Stimulated activated naive CD4-positive, alpha-beta T cell (primary cell): ENCODE measurements around the gene KLHL26.
A peak's percentile ranks its signal among the peaks of the same experiment; 100 is the strongest.
"Not testable (repeated sequence)": the region's sequence is repeated elsewhere in the genome, so short reads cannot be mapped to it uniquely, and the experiment has no call there.

Source experiments
- DNase-seq, 6 experiments: peaks; one replicate each; lab custom pipeline; 2025; lab: John Stamatoyannopoulos, UW

Gene KLHL26

DNA sequence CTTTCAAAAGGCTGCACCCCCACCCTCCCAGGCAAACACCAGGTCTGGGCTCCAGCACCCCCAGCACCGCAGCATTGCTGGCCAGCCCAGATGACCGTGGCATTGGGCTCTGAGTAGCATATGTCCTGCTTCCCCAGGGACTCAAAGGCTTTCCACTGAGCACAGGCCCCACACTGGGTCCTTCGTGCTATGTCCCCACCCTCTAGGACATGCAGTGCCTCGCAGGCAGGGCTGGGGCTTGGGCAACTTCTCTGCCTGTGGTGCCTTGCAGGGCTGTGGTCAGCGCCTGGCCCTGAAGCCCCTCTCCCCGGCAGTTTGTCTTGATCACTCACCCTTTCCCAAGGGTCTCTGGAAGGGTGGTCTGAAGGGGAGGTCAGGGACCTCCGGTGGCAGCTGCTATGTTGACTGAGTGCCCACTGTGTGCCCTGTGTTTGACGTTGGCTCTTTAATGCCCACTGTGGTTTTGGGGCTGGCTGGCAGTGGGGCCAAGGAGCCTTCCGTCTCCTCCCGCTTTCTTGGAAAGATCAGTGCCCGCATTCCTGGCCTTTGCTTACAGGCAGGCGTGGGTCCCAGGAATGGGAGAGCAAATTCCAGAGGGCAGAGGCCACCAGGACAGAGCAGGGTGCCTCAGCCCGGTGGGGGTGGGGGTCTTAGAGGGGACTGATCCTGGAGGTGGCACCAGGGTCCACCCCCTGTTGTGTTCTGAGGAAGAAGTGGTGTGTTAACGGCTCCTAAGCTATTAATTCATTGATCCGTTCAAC lies 26.3 kb downstream of the KLHL26 start:
- no peak for DNase-seq

DNA sequence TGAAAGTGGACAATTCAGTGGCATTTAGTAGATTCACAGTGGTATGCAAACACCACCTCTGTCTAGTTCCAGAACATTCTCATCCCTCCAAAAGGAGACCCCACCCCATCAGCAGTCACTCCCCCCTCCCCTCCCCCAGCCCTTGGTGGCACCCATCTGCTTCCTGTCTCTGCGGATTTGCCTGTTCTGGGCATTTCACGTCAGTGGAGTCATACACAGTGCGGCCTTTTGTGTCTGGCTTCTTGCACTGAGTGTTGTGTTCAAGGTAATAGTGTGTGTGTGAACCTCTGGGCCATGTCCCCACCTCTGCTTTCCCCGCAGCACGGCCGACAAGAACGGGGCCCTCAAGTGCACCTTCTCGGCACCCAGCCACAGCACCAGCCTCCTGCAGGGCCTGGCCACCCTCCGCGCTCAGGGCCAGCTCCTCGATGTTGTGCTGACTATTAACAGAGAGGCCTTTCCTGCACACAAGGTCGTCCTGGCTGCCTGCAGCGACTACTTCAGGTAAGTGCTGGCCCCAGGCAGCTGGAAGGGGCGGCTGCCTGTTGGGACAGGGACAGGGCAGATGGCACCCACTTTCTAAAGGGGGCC lies 27.2 kb downstream of the KLHL26 start:
- DNase-seq: peak in 4 of 6 experiments; percentile 10 to 19 (median 14)

DNA sequence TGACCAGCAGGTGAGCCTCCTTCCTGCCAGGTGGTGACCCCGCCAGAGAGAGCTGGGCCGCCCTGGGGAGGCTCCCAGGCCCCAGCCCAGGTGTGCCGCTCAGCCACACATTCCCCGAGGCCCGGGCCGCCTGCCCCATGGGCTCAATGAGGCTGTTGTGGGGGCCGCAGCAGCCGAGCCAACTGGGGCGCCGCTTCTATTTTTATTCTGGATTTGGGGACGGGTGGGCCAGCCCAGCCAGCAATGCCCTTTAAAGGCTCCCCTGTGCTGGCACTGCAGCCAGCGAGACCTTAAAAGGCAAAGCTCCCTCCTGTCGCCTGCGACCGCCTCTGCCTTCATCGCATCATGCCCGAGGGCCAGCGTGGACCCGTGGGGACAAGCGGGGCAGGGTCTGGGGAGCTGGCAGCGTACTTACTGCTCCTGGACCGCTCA lies 29.0 kb downstream of the KLHL26 start:
- DNase-seq: no peak

DNA sequence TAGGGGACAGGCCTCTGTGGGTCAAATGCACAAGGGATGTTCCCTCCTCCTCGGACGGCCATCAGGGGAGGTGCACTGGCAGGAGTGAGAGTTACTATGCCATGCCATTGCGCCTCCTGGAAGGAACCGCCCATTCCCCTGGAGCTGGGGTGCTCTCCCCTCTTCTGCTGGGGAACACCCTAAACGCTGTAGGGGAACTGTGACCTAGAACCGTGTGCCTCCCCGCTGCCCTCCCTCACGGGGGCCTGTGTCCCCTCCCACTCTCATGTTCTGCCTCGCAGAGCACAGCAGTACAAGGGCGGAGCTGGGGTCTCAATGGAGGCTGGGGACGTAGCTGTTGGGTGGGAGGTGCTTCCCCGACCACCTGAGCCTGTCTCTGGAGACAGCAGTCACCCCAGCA lies 29.5 kb downstream of the KLHL26 start:
- DNase-seq: no peak

DNA sequence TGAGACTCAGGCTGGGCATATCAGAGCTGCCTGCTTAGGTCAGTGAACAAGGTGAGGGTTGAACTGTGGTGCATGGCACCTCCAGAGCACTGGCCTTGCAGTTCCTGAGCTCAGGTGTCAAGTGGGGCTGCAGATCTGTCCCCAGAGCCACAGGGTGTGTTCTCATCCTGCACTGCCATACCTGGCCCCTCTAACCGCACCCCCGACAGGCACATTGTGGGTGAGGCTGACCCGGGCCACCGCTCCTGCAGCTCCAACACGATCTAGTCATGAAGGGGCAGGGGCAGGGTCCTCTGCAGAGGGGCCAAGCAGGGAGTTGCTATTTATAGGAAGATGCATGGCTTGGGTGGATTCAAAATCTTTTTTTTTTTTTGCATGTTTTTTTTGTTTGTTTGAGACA lies 30.0 kb downstream of the KLHL26 start:
- no peak for DNase-seq

DNA sequence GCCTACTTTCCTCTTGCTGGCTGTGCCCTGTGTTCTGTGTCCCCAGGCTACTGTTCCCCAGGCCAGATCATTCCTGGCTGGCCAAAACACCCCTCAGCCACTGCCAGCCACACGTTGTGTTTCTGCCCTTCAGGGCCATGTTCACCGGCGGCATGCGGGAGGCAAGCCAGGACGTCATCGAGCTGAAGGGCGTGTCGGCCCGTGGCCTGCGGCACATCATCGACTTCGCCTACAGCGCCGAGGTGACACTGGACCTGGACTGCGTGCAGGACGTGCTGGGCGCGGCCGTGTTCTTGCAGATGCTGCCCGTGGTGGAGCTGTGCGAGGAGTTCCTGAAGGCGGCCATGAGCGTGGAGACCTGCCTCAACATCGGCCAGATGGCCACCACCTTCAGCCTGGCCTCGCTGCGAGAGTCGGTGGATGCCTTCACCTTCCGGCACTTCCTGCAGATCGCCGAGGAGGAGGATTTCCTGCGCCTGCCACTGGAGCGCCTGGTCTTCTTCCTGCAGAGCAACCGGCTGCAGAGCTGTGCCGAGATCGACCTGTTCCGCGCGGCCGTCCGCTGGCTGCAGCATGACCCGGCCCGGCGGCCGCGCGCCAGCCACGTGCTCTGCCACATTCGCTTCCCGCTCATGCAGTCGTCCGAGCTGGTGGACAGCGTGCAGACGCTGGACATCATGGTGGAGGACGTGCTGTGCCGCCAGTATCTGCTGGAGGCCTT lies 30.9 kb downstream of the KLHL26 start:
- DNase-seq: no peak

DNA sequence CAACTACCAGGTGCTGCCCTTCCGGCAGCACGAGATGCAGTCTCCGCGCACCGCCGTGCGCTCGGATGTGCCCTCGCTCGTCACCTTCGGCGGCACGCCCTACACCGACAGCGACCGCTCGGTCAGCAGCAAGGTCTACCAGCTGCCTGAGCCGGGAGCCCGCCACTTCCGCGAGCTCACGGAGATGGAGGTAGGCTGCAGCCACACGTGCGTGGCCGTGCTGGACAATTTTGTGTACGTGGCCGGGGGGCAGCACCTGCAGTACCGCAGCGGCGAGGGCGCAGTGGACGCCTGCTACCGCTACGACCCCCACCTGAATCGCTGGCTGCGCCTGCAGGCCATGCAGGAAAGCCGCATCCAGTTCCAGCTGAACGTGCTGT lies 31.4 kb downstream of the KLHL26 start:
- no peak for DNase-seq

DNA sequence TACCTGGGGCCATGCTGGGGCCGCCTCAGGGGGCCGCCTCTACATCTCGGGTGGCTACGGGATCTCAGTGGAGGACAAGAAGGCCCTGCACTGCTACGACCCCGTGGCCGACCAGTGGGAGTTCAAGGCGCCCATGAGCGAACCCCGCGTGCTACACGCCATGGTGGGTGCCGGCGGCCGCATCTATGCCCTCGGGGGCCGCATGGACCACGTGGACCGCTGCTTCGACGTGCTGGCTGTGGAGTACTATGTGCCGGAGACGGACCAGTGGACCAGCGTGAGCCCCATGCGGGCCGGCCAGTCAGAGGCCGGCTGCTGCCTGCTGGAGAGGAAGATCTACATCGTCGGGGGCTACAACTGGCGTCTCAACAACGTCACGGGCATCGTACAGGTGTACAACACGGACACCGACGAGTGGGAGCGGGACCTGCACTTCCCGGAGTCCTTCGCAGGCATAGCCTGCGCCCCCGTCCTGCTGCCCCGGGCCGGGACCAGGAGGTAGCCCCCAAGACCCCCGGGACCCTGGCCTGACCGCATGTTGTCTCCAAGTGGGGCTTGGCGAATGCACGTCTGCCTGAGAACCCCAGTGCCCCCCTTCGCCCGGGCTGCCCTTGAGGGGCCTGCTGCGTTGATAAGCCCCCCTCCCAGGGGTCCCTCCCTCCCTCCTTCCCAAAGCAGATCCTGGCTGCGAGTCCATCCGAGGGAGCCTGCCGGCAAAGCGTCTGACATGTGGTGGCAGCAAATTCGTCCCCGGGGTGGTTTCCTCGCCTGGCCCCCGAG lies 32.1 kb downstream of the KLHL26 start:
- no peak for DNase-seq

DNA sequence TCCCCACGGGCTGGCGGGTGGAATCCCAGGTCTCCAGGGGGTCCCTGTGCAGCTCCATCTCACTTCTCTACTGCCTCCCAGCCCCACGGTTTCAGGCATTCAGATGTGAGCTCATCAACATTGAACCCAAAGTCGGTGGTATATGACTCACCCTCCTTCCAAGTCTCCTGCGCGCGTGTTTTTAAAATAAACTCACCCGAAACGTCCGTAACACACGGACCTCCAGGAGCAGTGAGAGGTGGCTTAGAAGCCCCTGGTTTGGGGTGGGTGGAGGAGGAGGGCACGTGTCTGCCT lies 32.6 kb downstream of the KLHL26 start:
- DNase-seq: no peak

DNA sequence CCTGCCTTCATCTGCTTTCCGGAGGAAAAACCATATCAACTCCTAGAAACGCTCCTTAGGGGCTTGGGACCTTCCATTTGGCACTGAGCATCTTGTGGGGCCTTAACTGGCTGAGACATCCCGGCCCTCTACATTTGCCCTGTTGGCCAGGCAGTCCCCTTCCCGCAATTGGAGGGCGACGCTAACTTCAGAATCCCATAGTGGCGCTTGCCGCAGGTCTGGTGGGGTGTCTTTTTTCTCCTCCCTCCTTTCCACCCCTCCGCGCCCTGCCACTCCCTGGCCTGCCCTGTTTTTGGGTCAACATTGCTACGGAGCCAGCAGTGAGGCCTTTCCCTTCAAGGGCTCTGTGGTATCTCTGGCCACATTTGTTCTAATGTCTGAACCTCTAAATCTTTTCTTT lies 33.1 kb downstream of the KLHL26 start:
- DNase-seq: no peak

DNA sequence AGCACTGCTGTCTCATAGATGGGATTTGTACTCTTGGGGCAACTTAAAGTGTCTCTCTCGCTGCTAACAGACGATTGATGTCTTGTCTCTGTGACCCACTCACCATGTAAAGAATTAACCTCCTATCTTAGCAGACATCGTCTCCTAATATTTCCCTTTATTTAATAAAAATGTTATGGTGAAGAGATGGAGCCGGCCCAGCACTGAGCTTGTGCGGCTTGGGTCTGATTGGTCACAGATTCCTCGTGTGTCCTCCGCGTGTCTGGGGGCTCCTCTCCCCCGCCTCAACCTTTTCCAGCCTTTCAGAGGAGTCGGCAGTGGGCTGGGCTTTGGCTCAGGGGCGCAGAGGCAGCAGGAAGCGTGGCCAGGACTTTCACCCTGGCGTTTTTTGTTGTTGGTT lies 33.5 kb downstream of the KLHL26 start:
- DNase-seq: no peak

DNA sequence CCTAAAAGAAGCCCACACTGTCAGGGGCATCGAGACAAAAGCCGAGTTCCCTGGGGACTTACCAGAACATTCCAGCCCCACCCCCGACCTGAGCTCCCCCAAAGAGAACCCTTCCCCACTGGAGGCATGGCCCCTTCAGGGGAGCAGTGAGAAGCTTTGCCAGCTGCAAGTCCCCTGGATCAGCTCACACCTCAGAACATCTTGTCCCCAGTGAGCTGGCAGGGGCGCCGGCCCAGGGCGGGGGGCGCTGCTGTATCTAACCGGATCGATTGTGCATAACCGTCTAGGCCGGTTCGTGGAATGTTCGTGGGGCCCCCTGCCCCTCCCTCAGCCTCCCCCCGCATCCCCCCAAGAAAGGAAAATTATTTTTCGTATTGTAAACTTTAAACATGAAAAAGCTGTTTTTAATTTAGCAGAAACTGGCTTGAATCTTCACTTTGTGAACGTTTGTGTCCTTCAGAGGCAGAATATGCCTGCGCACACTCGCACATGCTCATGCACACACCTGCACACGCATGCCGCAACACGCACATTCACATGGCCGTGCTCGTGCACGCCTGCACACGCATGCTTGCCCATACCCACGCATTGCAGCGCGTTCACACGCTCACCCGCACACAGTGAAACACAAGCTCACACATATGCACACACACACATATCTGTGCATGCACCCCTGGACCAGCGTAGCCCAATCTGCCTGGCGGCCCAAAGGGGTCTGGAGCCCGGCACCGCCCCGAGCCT lies 34.6 kb downstream of the KLHL26 start:
- no peak for DNase-seq

DNA sequence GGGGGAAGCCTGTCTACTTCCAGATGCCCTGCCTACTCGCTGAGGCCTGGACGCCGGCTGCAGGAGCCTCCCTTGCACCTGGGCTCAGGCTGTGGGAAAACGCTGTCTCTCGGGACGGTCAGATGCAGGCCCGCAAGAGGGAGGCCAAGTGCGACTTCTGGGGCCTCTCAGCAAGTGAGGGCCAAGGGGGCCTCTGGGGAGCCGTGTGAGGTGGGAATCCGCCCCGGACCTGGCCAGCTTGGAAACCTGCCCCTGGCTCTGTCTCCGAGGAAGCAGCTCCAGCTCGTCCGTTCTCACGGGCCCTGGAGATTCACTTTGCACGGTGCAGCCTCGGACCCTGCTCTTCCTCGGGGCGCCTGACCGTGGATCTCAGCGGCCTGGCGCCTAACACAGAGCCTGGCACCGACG lies 35.2 kb downstream of the KLHL26 start:
- DNase-seq: no peak

DNA sequence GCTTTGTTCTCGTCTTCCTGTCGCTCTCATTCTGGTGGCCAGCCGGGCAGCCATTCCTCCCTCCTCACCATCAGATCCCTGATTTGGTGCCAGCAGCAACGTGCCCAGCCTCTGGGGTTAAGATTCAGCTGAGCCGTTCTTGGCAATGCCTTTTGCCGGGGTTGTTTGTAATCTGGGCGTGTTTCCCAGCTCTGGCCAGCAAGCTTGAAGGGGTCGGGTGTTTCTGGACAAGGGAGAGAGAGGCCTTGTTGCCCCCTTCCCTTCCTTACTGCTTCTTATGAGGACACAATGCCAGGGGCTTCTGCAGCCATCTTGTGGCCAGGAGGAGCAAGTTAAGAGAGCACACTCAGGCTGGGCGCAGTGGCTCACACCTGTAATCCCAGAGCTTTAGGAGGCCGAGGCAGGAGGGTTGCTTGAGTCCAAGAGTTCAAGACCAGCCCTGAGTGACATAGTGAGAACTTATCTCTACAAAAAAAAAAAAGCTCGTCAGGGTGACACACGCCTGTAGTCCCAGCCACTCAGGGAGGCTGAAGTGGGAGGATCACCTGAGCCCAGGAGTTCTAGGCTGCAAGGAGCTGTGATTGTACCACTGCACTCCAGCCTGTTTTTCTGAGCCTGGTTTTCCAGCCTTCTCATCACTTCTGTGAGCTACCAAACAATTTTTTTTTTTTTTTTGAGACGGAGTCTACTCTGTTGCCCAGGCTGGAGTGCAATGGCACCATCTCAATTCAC lies 35.9 kb downstream of the KLHL26 start:
- no peak for DNase-seq

DNA sequence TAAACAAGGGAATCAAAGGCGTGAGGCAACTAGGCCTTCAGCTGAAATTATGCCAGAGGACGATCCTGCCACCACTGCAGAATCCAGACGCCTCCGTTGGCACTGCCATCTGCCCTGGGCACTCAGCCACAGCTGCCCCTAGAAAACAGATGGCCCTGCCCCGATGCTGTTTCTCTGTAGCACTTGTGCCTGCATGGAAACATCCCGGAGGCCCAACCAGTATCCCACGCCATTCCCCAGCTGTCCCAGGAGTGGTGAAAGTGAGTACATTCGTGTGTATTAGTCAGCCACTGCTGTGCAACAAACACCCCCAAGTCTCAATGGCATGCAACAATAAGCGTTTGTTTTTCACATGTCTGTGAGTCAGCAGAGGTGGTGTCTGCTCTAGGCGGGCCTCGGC lies 37.8 kb downstream of the KLHL26 start:
- no peak for DNase-seq

DNA sequence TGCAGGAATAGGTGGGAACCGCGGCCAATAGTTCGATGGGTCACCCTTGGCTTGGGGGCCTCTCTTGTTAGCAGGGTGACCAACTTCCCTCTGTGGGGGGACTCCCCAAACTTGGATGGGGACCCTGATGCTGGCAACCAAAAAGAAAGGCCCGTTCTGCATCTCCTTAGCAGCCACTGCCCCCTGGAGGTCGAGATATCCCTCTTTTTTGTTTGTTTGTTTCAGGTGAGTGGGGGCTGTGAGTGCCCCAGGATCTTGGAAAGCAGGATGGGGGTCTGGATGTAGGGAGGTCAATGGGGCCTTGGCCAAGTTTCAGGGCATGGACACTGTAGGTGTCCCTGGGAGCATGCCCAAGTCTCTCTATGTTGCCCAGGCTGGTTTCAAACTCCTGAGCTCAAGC lies 39.0 kb downstream of the KLHL26 start:
- peak in 4 of 6 experiments; percentile 12 to 22 (median 12) for DNase-seq

DNA sequence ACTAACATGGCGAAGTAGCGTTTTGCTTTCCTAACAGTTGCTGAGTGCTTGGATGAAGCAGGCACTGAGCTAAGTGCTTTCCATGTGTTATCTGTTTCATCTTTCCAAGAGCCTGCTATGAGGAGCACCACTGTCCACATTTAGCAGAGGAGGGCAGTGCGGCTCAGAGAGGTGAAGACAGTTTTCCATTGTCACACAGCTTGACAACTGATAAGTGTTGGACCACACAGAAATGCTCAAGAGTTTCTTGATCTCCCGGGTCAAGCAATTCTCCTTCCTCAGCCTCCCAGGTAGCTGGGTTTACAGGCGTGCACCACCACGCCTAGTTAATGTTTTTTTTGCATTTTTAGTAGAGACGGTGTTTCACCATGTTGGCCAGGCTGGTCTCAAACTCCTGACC lies 39.9 kb downstream of the KLHL26 start:
- no peak for DNase-seq

DNA sequence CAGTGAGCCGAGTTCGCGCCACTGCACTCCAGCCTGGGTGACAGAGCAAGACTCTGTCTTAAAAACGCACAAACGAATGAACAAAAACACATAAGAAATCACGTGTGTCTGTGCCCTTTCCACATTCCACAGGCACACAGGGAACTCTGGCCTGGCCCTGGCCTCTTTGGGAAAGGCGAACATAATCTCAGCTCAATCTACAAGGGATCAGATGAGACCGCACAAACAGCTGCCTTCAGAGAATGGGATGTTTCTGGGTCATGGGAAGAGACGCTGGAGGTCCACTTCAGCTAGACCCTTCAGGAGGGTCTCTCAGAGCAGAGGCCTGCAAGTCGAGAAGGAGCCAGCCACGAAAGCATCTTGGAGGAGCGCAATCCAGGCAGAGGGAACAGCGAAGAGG lies 40.3 kb downstream of the KLHL26 start:
- DNase-seq: no peak

DNA sequence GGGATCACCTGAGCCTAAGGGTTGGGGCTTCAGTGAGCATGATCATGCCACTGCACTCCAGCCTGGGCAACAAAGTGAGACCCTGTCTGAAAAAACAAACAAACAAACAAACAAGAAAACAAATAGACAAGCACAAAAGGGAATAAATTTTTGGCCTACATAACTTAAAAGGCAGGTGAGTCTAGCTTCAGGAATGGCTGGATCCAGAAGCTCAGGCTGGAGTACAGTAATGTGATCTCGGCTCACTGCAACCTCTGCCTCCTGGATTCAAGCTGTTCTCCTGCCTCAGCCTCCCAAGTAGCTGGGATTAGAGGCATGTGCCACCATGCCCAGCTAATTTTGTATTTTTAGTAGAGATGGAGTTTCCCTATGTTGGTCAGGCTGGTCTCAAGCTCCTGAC lies 43.3 kb downstream of the KLHL26 start:
- DNase-seq: not testable (repeated sequence)

DNA sequence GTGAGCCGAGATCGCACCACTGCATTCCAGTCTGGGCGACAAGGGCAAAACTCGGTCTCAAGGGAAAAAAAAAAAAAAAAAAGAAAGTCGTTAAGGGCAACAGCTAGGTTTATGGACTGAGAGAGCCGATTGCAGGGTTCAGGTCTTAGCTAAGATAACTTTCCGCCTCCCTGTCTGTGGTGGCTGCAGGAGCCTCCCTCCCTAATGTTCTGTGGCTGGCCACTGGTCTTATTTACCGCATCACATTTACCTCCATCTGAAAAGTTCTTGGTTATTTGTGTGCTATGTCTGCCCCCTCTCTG lies 45.9 kb downstream of the KLHL26 start:
- DNase-seq: no peak
